ENCODE results near the gene COX15.
A peak's percentile ranks its signal among the peaks of the same experiment; 100 is the strongest.
"Not testable (repeated sequence)": the region's sequence is repeated elsewhere in the genome, so short reads cannot be mapped to it uniquely, and the experiment has no call there.

COX15 gene

GRCh38 chr10:99765672-99766301 is 33.9 kb upstream of the COX15 start:
- Histone ChIP-seq H3K9me3 (ENCODE audit: control insufficient read depth in 5 of 5, low read length in 5 of 5) (no peaks in the 10 kb centered on the region), H3K4me3 (ENCODE audit: low read depth in 1 of 5, low read length in 5 of 5) (no peak overlapping the region), H3K27me3 (ENCODE audit: control insufficient read depth in 5 of 5, insufficient read depth in 4 of 5, low read length in 5 of 5) (no peaks in the 10 kb centered on the region), H3K9ac (ENCODE audit: low read length in 5 of 5) (no peak overlapping the region), H3K4me1 (ENCODE audit: control insufficient read depth in 5 of 5, insufficient read depth in 5 of 5, low read length in 5 of 5) (no peaks in the 10 kb centered on the region), H3K27ac (ENCODE audit: low read depth, low read length) (no peak overlapping the region), H3K36me3 (ENCODE audit: control insufficient read depth in 5 of 5, insufficient read depth in 5 of 5, low read length in 5 of 5) (peaks cover 0 to 10% (median 2%) of the 10 kb centered on the region in 5 donors)

GRCh38 chr10:99761365-99761764 is 29.4 kb upstream of the COX15 start:
- no peak overlapping the region for H3K9ac ChIP-seq (ENCODE audit: low read length in 5 of 5)
- no peak overlapping the region for H3K27ac ChIP-seq (ENCODE audit: low read depth, low read length)
- no peaks in the 10 kb centered on the region for H3K27me3 ChIP-seq (ENCODE audit: control insufficient read depth in 5 of 5, insufficient read depth in 4 of 5, low read length in 5 of 5)
- peaks cover 29 to 41% (median 36%) of the 10 kb centered on the region in 5 donors for H3K36me3 ChIP-seq (ENCODE audit: control insufficient read depth in 5 of 5, insufficient read depth in 5 of 5, low read length in 5 of 5)
- no peaks in the 10 kb centered on the region for H3K9me3 ChIP-seq (ENCODE audit: control insufficient read depth in 5 of 5, low read length in 5 of 5)
- H3K4me1 ChIP-seq (ENCODE audit: control insufficient read depth in 5 of 5, insufficient read depth in 5 of 5, low read length in 5 of 5): peaks cover 0 to 6% (median 3%) of the 10 kb centered on the region in 5 donors
- no peak overlapping the region for H3K4me3 ChIP-seq (ENCODE audit: low read depth in 1 of 5, low read length in 5 of 5)

- H3K27ac ChIP-seq (ENCODE audit: low read depth, low read length): no peak overlapping the region
- no peak overlapping the region for H3K4me3 ChIP-seq (ENCODE audit: low read depth in 1 of 5, low read length in 5 of 5)
- no peak overlapping the region for H3K9ac ChIP-seq (ENCODE audit: low read length in 5 of 5)
- peaks cover 0 to 6% (median 3%) of the 10 kb centered on the region in 5 donors for H3K4me1 ChIP-seq (ENCODE audit: control insufficient read depth in 5 of 5, insufficient read depth in 5 of 5, low read length in 5 of 5)
- H3K9me3 ChIP-seq (ENCODE audit: control insufficient read depth in 5 of 5, low read length in 5 of 5): no peaks in the 10 kb centered on the region
- H3K27me3 ChIP-seq (ENCODE audit: control insufficient read depth in 5 of 5, insufficient read depth in 4 of 5, low read length in 5 of 5): no peaks in the 10 kb centered on the region
- H3K36me3 ChIP-seq (ENCODE audit: control insufficient read depth in 5 of 5, insufficient read depth in 5 of 5, low read length in 5 of 5): peaks cover 38 to 52% (median 46%) of the 10 kb centered on the region in 5 donors
Measured at GRCh38 chr10:99760321-99760720, 28.4 kb upstream of the COX15 start.

- Histone ChIP-seq H3K4me1 (ENCODE audit: control insufficient read depth in 5 of 5, insufficient read depth in 5 of 5, low read length in 5 of 5) (peaks cover 0 to 6% (median 3%) of the 10 kb centered on the region in 5 donors), H3K27ac (ENCODE audit: low read depth, low read length) (no peak overlapping the region), H3K36me3 (ENCODE audit: control insufficient read depth in 5 of 5, insufficient read depth in 5 of 5, low read length in 5 of 5) (peaks cover 48 to 69% (median 62%) of the 10 kb centered on the region in 5 donors), H3K27me3 (ENCODE audit: control insufficient read depth in 5 of 5, insufficient read depth in 4 of 5, low read length in 5 of 5) (no peaks in the 10 kb centered on the region), H3K9ac (ENCODE audit: low read length in 5 of 5) (no peak overlapping the region), H3K9me3 (ENCODE audit: control insufficient read depth in 5 of 5, low read length in 5 of 5) (no peaks in the 10 kb centered on the region), H3K4me3 (ENCODE audit: low read depth in 1 of 5, low read length in 5 of 5) (no peak overlapping the region)
Measured at GRCh38 chr10:99758211-99758891, 26.4 kb upstream of the COX15 start.

GRCh38 chr10:99756159-99756558 is 24.2 kb upstream of the COX15 start:
- H3K27me3 ChIP-seq (ENCODE audit: control insufficient read depth in 5 of 5, insufficient read depth in 4 of 5, low read length in 5 of 5): no peaks in the 10 kb centered on the region
- no peak overlapping the region for H3K9ac ChIP-seq (ENCODE audit: low read length in 5 of 5)
- H3K36me3 ChIP-seq (ENCODE audit: control insufficient read depth in 5 of 5, insufficient read depth in 5 of 5, low read length in 5 of 5): peaks cover 55 to 91% (median 81%) of the 10 kb centered on the region in 5 donors
- peaks cover 0 to 6% (median 3%) of the 10 kb centered on the region in 5 donors for H3K4me1 ChIP-seq (ENCODE audit: control insufficient read depth in 5 of 5, insufficient read depth in 5 of 5, low read length in 5 of 5)
- H3K4me3 ChIP-seq (ENCODE audit: low read depth in 1 of 5, low read length in 5 of 5): no peak overlapping the region
- no peaks in the 10 kb centered on the region for H3K9me3 ChIP-seq (ENCODE audit: control insufficient read depth in 5 of 5, low read length in 5 of 5)
- no peak overlapping the region for H3K27ac ChIP-seq (ENCODE audit: low read depth, low read length)

GRCh38 chr10:99754670-99755069 is 22.7 kb upstream of the COX15 start:
- H3K4me1 ChIP-seq (ENCODE audit: control insufficient read depth in 5 of 5, insufficient read depth in 5 of 5, low read length in 5 of 5): peaks cover 0 to 6% (median 3%) of the 10 kb centered on the region in 5 donors
- no peak overlapping the region for H3K27ac ChIP-seq (ENCODE audit: low read depth, low read length)
- H3K27me3 ChIP-seq (ENCODE audit: control insufficient read depth in 5 of 5, insufficient read depth in 4 of 5, low read length in 5 of 5): no peaks in the 10 kb centered on the region
- peaks cover 43 to 87% (median 79%) of the 10 kb centered on the region in 5 donors for H3K36me3 ChIP-seq (ENCODE audit: control insufficient read depth in 5 of 5, insufficient read depth in 5 of 5, low read length in 5 of 5)
- no peak overlapping the region for H3K4me3 ChIP-seq (ENCODE audit: low read depth in 1 of 5, low read length in 5 of 5)
- H3K9ac ChIP-seq (ENCODE audit: low read length in 5 of 5): no peak overlapping the region
- no peaks in the 10 kb centered on the region for H3K9me3 ChIP-seq (ENCODE audit: control insufficient read depth in 5 of 5, low read length in 5 of 5)

GRCh38 chr10:99750641-99751040 is 18.7 kb upstream of the COX15 start:
- H3K27me3 ChIP-seq (ENCODE audit: control insufficient read depth in 5 of 5, insufficient read depth in 4 of 5, low read length in 5 of 5): no peaks in the 10 kb centered on the region
- H3K27ac ChIP-seq (ENCODE audit: low read depth, low read length): no peak overlapping the region
- H3K4me3 ChIP-seq (ENCODE audit: low read depth in 1 of 5, low read length in 5 of 5): no peak overlapping the region

GRCh38 chr10:99748823-99749451 is 17.0 kb upstream of the COX15 start:
- Histone ChIP-seq H3K27me3 (ENCODE audit: control insufficient read depth in 5 of 5, insufficient read depth in 4 of 5, low read length in 5 of 5) (no peaks in the 10 kb centered on the region), H3K4me3 (ENCODE audit: low read depth in 1 of 5, low read length in 5 of 5) (no peak overlapping the region), H3K9me3 (ENCODE audit: control insufficient read depth in 5 of 5, low read length in 5 of 5) (no peaks in the 10 kb centered on the region), H3K27ac (ENCODE audit: low read depth, low read length) (no peak overlapping the region), H3K36me3 (ENCODE audit: control insufficient read depth in 5 of 5, insufficient read depth in 5 of 5, low read length in 5 of 5) (peaks cover 50 to 90% (median 74%) of the 10 kb centered on the region in 5 donors), H3K9ac (ENCODE audit: low read length in 5 of 5) (no peak overlapping the region), H3K4me1 (ENCODE audit: control insufficient read depth in 5 of 5, insufficient read depth in 5 of 5, low read length in 5 of 5) (no peaks in the 10 kb centered on the region)

More at GRCh38 chr10:99750641-99751040, 18.7 kb upstream of the COX15 start:
- peaks cover 49 to 90% (median 79%) of the 10 kb centered on the region in 5 donors for H3K36me3 ChIP-seq (ENCODE audit: control insufficient read depth in 5 of 5, insufficient read depth in 5 of 5, low read length in 5 of 5)
- no peaks in the 10 kb centered on the region for H3K4me1 ChIP-seq (ENCODE audit: control insufficient read depth in 5 of 5, insufficient read depth in 5 of 5, low read length in 5 of 5)
- H3K9me3 ChIP-seq (ENCODE audit: control insufficient read depth in 5 of 5, low read length in 5 of 5): no peaks in the 10 kb centered on the region
- H3K9ac ChIP-seq (ENCODE audit: low read length in 5 of 5): peak overlapping the region in 1 of 5 donors; percentile 4

GRCh38 chr10:99746166-99746565 is 14.2 kb upstream of the COX15 start:
- H3K27ac ChIP-seq (ENCODE audit: low read depth, low read length); H3K4me3 ChIP-seq (ENCODE audit: low read depth in 1 of 5, low read length in 5 of 5); H3K9ac ChIP-seq (ENCODE audit: low read length in 5 of 5); H3K9me3 ChIP-seq (ENCODE audit: control insufficient read depth in 5 of 5, low read length in 5 of 5); H3K27me3 ChIP-seq (ENCODE audit: control insufficient read depth in 5 of 5, insufficient read depth in 4 of 5, low read length in 5 of 5): not testable (repeated sequence)
- peaks cover 57 to 85% (median 69%) of the 10 kb centered on the region in 5 donors for H3K36me3 ChIP-seq (ENCODE audit: control insufficient read depth in 5 of 5, insufficient read depth in 5 of 5, low read length in 5 of 5)
- peaks cover 0 to 22% (median 12%) of the 10 kb centered on the region in 5 donors for H3K4me1 ChIP-seq (ENCODE audit: control insufficient read depth in 5 of 5, insufficient read depth in 5 of 5, low read length in 5 of 5)

GRCh38 chr10:99743841-99744240 is 11.9 kb upstream of the COX15 start:
- H3K27me3 ChIP-seq (ENCODE audit: control insufficient read depth in 5 of 5, insufficient read depth in 4 of 5, low read length in 5 of 5): no peaks in the 10 kb centered on the region
- H3K4me1 ChIP-seq (ENCODE audit: control insufficient read depth in 5 of 5, insufficient read depth in 5 of 5, low read length in 5 of 5): peaks cover 0 to 23% (median 13%) of the 10 kb centered on the region in 5 donors
- no peak overlapping the region for H3K9ac ChIP-seq (ENCODE audit: low read length in 5 of 5)
- H3K27ac ChIP-seq (ENCODE audit: low read depth, low read length): no peak overlapping the region
- peaks cover 2 to 13% (median 10%) of the 10 kb centered on the region in 5 donors for H3K9me3 ChIP-seq (ENCODE audit: control insufficient read depth in 5 of 5, low read length in 5 of 5)
- peaks cover 65 to 78% (median 66%) of the 10 kb centered on the region in 5 donors for H3K36me3 ChIP-seq (ENCODE audit: control insufficient read depth in 5 of 5, insufficient read depth in 5 of 5, low read length in 5 of 5)
- H3K4me3 ChIP-seq (ENCODE audit: low read depth in 1 of 5, low read length in 5 of 5): no peak overlapping the region

All from subcutaneous abdominal adipose tissue (tissue), 5 donors.